Body of pancreas (tissue), 4 donors: ENCODE results near the gene MED27.

Experiments
- CTCF ChIP-seq, 7 experiments: fragments of 450-650 bp in 4 of 7; fragments of 200-600 bp in 3 of 7; sonication (generic) in 3 of 7; IDR thresholded peaks; one replicate each; pipeline ENCODE4 v1.5.1; 2016 to 2019; ENCODE audit warnings: antibody characterized with exemption in 7 of 7
- POLR2A ChIP-seq, 3 donors: fragments of 450-650 bp; IDR thresholded peaks; one replicate each; pipeline ENCODE4 v1.6.1; 2016; ENCODE audit warnings: antibody characterized with exemption in 3 of 3, mild to moderate bottlenecking in 2 of 3

GRCh38 chr9:131936929-131937328 is 142.7 kb downstream of the MED27 start:
- TF ChIP-seq CTCF (IDR thresholded peaks at IDR 0.05) (no peak), POLR2A (IDR thresholded peaks at IDR 0.05) (no peak)
